GM21423 (cell line): ENCODE measurements around the gene MARCHF4.

Experiments used
- ATAC-seq: cut with Tn5 transposase; IDR thresholded peaks from one replicate; pipeline ENCODE4 v1.9.1; 2021; ENCODE audit warnings: mild to moderate bottlenecking, moderate library complexity; ENCODE audit not compliant: unreplicated experiment

MARCHF4 gene

DNA sequence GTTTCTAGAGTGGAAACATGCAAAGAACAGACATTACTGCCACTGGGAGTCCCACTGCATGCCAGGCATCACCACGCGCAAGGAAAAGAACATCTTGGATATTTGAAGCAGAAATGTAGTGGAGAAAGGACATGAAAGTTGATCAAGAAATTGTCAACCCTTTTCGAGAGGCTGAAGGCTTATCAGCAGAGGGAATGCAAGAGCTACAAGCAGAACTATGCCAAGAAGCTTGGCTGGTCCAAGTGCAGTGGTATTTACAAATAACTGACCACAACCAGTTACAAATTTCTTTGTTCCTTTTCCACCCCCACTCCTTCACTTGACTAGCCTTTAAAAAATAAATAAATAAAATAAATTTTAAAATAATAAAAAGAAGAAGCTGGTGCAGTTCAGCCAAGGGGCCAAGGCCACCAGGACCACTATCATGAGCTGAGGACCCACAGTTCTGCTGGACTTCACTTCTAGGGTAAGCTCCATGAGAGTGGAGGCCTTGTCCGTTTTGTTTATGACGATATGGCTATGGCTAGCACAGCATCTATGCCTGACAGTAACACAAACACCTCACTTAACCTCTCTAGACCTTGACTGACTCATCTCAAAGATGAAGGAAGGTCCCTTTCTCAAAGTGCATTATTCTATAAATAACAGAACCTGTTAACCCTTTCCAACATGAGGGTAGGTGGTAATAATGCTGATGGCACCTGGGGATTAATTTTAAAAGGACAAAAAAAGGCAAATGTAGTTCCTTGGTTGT lies 20.9 kb downstream of the MARCHF4 start:
- ATAC-seq, result no peak

DNA sequence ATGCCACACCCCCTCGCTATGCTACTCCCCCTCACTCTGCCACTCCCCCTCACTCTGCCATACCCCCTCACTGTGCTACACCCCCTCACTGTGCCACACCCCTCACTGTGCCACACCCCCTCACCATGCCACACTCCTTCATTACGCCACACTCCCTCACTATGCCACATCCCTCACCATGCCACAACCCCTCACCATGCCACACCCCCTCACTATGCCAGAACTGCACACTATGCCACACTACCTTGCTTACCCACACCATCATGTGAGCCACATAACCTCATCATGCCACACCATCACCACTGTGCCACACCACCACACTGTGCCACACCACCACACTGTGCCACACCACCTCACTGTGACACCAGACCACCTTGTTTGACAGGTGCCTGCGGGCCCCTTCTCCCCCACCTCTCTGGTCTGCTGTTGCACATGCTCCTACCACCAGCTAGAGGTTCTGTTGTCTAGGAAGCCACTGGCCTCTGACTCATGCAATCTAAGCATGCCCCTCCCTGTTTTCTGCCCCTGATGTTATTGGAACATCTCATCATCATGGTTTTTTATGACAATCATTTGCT lies 22.0 kb downstream of the MARCHF4 start:
- ATAC-seq, result no peak

DNA sequence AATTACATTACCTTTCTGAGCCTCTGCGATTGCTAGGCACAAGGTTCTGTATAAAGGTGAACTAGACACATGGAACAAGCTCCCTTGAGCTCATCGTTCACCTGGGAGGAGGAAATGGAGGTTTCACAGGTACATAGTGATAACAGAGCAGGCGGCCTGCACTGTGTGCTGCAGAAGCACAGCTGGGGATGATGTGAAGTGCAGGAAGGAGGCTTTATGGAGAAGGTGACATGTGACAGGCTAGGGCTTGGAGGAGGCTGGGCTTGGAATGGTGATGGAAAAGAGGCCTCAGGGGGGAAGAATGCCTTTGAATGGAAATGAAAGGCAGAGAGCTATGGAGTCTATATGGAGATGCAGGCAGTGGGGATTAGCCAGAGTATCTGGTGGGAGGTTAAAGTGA lies 22.9 kb downstream of the MARCHF4 start:
- ATAC-seq, result no peak

DNA sequence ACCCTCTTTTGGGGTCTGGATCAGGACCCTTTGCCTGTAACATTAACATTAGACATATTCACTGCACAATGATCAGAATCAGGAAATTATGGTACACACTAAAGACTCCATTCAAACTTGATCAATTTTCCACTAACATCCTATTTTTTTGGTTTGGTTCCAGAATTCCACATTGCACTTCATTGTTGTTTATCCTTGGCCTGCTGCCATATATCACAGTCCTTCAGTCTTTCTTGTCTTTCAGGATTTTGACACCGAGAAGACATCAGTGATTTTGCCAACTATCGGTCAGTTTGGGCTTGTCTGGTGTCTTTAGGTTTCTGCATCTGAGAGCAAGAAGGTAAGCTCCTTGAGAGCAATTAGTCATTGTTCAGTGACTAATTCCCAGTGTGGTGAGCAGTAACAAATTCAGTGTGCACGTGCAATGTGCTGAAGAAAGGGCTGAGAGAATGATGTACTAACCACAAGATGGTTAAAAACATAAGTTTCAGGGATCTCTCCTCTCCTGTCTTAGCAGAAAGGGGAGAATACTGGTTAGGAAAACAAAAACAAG lies 23.5 kb downstream of the MARCHF4 start:
- ATAC-seq, result no peak

DNA sequence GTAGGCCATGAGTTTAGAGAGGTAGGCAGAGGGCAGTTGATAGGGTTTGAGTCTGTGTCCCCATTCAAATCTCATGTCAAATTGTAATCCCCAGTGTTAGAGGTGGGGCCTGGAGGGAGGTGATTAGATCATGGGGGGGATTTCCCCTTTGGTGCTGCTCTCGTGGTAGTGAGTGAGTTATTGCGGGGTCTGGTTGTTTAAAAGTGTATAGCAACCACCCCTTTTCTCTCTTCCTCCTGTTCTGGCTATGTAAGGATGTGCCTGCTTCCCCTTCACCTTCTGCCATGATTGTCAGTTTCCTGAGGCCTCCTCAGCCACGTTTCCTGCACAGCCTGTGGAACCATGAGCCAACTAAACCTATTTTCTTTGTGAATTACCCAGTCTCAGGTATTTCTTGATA lies 25.5 kb downstream of the MARCHF4 start:
- no peak for ATAC-seq

DNA sequence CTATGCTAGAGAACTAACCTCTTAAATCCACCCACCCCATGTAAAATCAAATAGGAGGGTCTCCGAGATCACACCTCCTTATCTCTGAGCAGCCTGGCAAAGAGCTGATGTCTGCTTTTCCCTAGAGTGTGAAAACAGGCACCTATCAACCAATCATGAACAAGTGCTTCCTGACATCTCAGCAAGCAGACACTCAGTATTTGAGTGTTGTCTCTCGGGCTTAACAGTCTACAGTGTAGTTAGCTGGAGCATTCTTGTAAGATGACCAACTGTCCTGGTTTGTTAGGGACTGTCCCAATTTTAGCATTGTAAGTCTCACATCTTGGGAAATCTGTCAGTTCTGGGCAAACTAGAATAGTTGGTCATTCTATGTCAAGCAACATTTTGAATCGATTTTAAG lies 26.4 kb downstream of the MARCHF4 start:
- ATAC-seq, result no peak

DNA sequence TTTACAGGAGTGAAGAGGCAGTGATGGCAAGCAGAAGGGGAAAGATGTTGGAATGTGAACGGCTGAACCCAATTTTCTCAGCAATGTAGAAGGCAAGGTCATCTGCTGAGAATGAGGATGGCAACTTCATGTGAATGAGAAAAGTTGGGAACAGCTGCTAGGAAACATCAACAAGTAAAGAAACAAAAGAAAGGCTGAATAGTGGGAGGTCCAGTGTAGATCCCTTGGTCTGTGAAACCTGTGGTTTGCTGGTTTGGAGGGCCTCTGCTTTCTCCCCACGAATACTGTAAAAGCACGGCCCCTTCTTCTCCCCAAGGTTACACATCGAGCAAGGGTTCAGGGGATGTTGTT lies 27.4 kb downstream of the MARCHF4 start:
- no peak for ATAC-seq

DNA sequence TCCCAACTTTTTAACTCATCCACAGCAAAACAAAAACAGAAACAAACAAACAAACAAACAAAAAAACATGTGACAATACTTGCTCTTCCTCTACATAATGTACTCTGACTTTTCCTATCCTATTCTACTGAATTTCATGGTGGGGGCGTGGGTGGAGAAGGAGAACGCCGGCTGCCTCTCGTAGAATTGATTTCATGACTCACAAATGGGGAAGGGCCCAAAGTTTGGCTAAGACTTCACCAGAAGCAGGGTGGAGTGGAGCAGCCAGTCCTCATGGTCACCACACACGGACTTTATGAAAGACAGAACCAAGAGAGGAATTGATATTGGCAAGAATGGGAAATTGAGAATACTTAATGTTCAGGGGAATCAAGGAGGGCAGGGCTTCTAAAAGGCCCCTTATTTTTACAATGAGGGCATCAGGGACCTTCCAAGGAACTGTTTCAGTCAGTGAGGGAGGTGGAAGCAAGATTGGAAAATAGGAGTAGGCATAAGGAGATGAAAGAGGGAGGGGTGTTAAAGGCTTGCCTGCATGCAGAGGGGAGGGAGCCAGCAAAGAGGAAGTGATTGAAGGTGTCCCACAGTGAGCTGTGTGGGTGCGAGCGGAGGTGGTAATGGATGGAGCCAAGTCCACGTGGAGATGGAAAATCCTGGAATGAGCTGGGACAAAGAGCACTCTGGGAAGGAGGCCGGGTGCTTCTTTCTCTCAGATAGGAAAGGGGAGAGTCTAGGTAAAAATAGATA lies 27.9 kb downstream of the MARCHF4 start:
- no peak for ATAC-seq

DNA sequence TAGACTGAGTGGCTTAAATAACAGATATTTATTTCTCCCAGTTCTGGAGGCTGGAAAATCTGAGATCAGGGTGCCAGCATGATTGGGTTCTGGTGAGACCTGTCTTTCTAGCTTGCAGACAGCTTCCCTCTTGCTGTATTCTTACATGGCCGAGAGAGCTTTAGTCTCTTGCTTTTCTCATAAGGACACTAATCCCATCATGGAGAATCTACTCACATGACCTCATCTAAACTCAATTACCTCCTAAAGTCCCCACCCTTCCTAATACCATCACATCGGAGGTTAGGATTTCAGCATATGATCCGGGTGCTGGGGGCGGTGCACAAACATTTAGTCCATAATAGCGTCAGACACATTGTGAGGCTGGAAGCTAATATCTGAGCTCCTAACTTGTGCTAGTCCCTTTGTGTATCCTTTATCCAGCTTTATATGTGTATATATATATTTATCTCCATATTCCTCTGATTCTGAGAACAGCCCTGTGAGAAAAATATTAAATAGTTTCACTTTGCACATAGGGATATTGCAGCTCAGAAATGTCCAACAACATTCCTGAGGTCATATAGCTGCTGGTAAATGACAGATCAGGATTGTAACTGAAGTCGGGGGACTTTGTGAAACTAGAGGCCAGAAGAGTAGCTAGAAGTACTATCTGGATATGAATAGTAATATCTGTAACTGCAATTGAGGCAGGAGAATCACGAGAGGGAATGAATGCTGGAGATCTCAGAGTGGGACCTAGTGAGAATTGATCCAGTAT lies 28.9 kb downstream of the MARCHF4 start:
- ATAC-seq, result no peak

DNA sequence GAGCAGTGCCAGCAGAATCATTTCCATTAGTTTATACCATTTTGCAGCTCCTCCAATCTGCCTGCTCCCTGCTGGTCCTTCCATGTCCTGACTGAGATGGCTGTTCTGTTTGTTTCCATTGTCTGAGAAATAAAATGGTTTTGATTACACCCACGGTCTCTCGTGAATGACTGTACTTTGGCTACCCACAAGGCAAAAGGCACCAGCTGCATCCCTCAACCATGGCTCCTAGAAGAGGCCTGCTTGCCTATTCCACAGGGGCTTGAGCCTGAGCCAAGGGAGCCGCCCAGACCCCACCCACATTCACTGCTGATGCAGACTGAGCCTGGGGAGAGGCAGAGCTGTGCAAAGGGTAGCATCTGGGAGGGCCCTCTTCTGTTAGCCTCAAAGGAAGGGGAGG lies 31.2 kb downstream of the MARCHF4 start:
- no peak for ATAC-seq

DNA sequence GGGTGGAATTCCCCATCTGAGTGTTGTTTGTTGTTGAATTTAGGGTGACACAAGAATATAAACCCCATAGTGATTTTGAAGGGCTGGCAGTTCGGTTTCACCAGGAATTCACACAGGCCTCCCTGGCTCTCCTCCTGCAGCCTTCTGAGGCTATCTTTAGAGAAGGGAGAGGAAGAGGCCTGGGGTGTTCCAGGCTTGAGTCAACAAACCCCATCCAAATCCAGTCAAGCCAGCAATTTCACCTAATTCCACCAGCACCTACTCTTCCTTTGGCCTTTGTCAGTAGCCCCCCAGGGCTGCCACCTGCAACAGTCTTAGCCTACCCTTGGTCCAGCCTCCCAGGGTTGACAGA lies 32.0 kb downstream of the MARCHF4 start:
- no peak for ATAC-seq

DNA sequence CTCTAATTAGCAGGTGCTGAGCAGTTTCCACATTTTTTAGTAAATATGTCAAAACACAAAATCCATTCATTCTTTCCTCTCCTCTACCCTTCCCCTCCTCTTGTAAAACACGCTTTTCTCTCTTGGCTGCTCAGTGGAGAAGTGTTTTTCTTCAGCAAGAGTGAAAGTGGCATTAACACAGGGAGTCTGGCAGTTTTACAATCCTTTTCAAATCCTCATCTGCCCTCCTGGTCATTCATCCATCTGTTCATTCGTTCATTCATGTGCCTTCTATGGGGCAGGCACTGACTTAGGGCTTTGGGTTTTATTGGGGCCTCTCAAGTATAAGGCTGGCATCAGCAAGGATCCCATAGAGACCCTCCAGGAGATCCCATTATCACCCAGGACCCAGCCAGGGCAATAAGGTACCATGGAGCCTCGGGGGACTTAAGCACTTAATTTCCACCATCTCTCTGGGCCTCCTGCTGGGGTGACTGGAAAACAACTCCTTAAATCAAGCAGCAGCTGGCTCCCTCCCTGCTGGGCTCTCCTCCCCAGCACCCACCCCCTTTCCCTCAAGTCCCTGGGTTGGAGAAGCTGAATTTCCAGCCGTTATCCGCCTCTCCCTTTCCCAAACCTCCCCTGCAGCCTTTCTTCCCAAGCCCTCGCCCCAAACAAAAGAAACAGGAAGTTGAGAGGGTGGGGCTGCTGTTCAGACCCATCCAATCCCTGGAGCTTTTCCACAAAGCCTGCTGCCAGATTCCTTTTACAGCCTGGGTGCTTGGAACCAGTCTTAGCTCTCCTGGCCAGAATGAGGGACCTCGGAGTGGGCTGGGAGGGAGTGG lies 32.6 kb downstream of the MARCHF4 start:
- ATAC-seq, result no peak

DNA sequence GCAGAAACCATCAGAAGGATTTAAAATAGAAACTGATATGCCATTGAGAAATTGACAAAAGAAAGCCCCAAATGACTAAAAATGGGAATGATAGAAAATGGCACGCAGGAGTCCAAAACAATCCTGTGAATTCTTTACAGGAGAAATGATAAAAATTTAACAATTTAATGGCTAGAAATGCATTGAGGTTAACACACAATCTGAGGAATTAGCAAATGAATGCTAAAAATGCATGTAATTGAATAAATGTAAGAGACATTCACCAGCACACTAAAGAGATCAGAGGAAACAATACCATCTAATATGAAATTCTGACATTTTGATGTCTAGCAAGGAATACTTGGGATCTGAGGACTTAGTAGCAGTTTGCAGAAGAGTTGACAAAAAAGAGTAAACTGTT lies 37.0 kb downstream of the MARCHF4 start:
- no peak for ATAC-seq

DNA sequence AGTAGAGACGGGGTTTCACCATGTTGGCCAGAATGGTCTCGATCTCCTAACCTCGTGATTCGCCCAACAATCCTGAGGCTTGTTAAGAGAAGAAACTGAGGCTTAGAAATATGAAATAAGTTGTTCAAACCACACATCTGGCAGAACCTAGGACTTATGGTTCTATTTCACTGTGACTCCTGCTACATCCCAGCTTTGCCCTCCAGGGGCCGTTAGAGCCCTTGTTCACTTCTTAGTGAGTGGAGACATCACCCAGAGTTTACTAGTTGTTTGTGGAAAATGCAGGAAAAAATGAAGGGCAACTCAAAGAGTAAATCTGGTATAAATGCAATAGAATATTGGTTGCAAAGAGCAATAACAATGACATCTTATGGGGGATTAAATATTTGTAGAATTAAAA lies 43.9 kb downstream of the MARCHF4 start:
- no peak for ATAC-seq

DNA sequence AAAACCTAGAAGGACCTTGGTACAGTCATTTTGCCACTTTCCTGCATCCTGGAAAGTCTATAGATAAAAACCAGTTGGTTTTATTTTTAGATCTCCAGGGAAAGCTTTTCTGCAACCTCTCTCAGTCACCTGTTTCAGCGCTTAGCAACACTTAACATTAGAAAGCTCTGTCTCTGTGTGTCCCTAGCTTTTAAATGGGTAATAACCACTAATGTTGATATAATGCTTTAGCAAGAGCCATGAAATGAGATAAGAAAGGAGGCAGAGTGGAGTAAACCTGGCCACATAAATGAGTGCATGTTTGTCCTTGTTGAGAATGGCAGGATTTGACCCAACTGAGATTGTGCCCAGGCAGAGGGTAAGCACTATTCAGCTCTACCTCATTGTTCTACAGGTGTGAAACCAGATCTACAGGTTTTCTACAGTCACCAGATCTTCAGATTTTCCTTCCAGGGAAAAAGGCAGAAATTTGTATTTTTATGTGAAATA lies 44.8 kb downstream of the MARCHF4 start:
- ATAC-seq, result no peak
